ENCODE results near the gene WSCD1. TPM values are rescaled to one million over a fixed set of nuclear protein-coding genes. Genes with fewer than 3 reads are reported as not detected.

The WSCD1 gene
- total RNA-seq, result 0.85 and 6.9 TPM in 2 replicates

GRCh38 chr17:6069539-6070429 lies at the start of gene WSCD1:
WSCD1 (plus strand) TSS chr17:6070379; CDS start chr17:6080659, 10,280 bp downstream.

Measured in smooth muscle cell of the pulmonary artery (primary cell).